Endothelial cell of umbilical vein (primary cell): ENCODE results near the gene NTMT1. TPM values are rescaled to one million over a fixed set of nuclear protein-coding genes. Genes with fewer than 3 reads are reported as not detected.

Experiments
- BruUV-seq: library from RNA; stranded (reverse); fragments of 400-500 nt; replicated peaks from 2 replicates; lab custom pipeline; 2021; lab: Mats Ljungman, UMichigan
- CTCF ChIA-PET: fragments of 300-600, 350-600 bp; sonication (Branson Sonifier 250); formaldehyde crosslinking; loops from one replicate; lab custom pipeline; 2021; ENCODE audit warnings: antibody characterized with exemption, inconsistent platforms; lab: Charles Lee
- POLR2A ChIA-PET: fragments of 300-600, 350-600 bp; sonication (Branson Sonifier 250); formaldehyde crosslinking; loops from one replicate; lab custom pipeline; 2021; ENCODE audit warnings: antibody characterized with exemption, inconsistent platforms; lab: Charles Lee
- DNase-seq: peaks from one replicate; pipeline ENCODE4 v3.0.0-alpha.2; 2011; ENCODE audit warnings: low read depth, low spot score
- FAIRE-seq: peaks from 2 replicates; lab custom pipeline; 2011; peaks lifted over from hg19 to GRCh38; lab: Jason Lieb, UNC
- H2AFZ ChIP-seq: 2 replicates; pipeline ENCODE4 v1.6.0; 2012; ENCODE audit warnings: low read depth, low read length, control low read depth, inconsistent platforms
- H3K27ac ChIP-seq: 2 replicates; pipeline ENCODE4 v1.5.1; 2011; ENCODE audit warnings: low read depth, mild to moderate bottlenecking, control low read depth, low read length, moderate library complexity; ENCODE audit not compliant: insufficient read depth
- H3K27me3 ChIP-seq, 2 experiments: 2 replicates each; pipeline versions ENCODE4 v1.6.0 to v1.6.1; 2011; ENCODE audit warnings: low read length in 2 of 2, mixed read lengths in 1 of 2; ENCODE audit not compliant: control insufficient read depth in 2 of 2, insufficient read depth in 2 of 2
- H3K36me3 ChIP-seq, 2 experiments: 2 replicates in 1 of 2; 3 replicates in 1 of 2; pipeline ENCODE4 v1.5.1; 2011; ENCODE audit warnings: low read length in 2 of 2, mild to moderate bottlenecking in 1 of 2, moderate library complexity in 1 of 2; ENCODE audit not compliant: control insufficient read depth in 2 of 2, insufficient read depth in 2 of 2; ENCODE audit errors: extremely low read depth in 1 of 2
- H3K4me1 ChIP-seq: 3 replicates; pipeline ENCODE4 v1.5.1; 2011; ENCODE audit warnings: mild to moderate bottlenecking, low read length; ENCODE audit not compliant: control insufficient read depth, insufficient read depth; ENCODE audit errors: extremely low read depth
- H3K4me2 ChIP-seq: 2 replicates; pipeline ENCODE4 v1.6.1; 2011; ENCODE audit warnings: low read length, control low read depth, mixed read lengths; ENCODE audit not compliant: insufficient read depth
- H3K4me3 ChIP-seq, 3 experiments: fragments of 200-600 bp in 1 of 3; sonication (generic), shearing (Covaris generic) in 1 of 3; replicated peaks in 1 of 3; 2 replicates each; pipeline ENCODE4 v1.5.1; 2011 to 2016; ENCODE audit warnings: control low read depth in 3 of 3, low read length in 3 of 3, mild to moderate bottlenecking in 2 of 3, inconsistent platforms in 1 of 3, low read depth in 1 of 3, moderate library complexity in 1 of 3; ENCODE audit not compliant: insufficient read depth in 1 of 3
- H3K79me2 ChIP-seq: 2 replicates; pipeline ENCODE4 v1.6.0; 2012; ENCODE audit warnings: low read length, inconsistent platforms; ENCODE audit not compliant: control insufficient read depth, insufficient read depth
- H3K9ac ChIP-seq: replicated peaks from 2 replicates; pipeline ENCODE3; 2011; ENCODE audit warnings: low read length, control low read depth; ENCODE audit not compliant: insufficient read depth; ENCODE audit errors: extremely low read depth
- H3K9me1 ChIP-seq: replicated peaks from 3 replicates; pipeline ENCODE4 v1.6.0; 2011; ENCODE audit warnings: mild to moderate bottlenecking, low read length; ENCODE audit not compliant: control insufficient read depth, insufficient read depth; ENCODE audit errors: extremely low read depth
- H3K9me3 ChIP-seq: replicated peaks from 2 replicates; pipeline ENCODE4 v1.5.1; 2012; ENCODE audit warnings: low read length, inconsistent platforms; ENCODE audit not compliant: control insufficient read depth, insufficient read depth
- H4K20me1 ChIP-seq: replicated peaks from 2 replicates; pipeline ENCODE3; 2011; ENCODE audit warnings: mild to moderate bottlenecking, low read length; ENCODE audit not compliant: control insufficient read depth, insufficient read depth; ENCODE audit errors: extremely low read depth
- CTCF ChIP-seq, 2 donors: IDR thresholded peaks; 1 replicate in 1 of 2; 2 replicates in 1 of 2; pipeline ENCODE4 v1.5.1; 2011; ENCODE audit warnings: low read length in 2 of 2, mild to moderate bottlenecking in 2 of 2, moderate library complexity in 2 of 2, control low read depth in 1 of 2, inconsistent platforms in 1 of 2, low read depth in 1 of 2; ENCODE audit not compliant: insufficient read depth in 1 of 2; ENCODE audit errors: extremely low read depth in 1 of 2
- EZH2 ChIP-seq: IDR thresholded peaks from 2 replicates; pipeline ENCODE4 v1.6.1; 2012; ENCODE audit warnings: borderline replicate concordance, low read depth, mild to moderate bottlenecking, moderate library complexity, low read length, inconsistent platforms; ENCODE audit not compliant: severe bottlenecking
- FOS ChIP-seq: IDR thresholded peaks from 2 replicates; pipeline ENCODE4 v1.6.1; 2011; ENCODE audit warnings: mild to moderate bottlenecking, low read length, moderate library complexity, borderline replicate concordance; ENCODE audit not compliant: insufficient read depth
- GATA2 ChIP-seq: IDR thresholded peaks from 2 replicates; pipeline ENCODE4 v1.7.0; 2011; ENCODE audit warnings: low read depth, mild to moderate bottlenecking, moderate library complexity, mixed read lengths, low read length; ENCODE audit not compliant: insufficient read length, insufficient read depth
- JUN ChIP-seq: IDR thresholded peaks from 2 replicates; pipeline ENCODE4 v1.6.1; 2011; ENCODE audit warnings: borderline replicate concordance, low read depth; ENCODE audit not compliant: insufficient read length, insufficient read depth
- MAX ChIP-seq: IDR thresholded peaks from 2 replicates; pipeline ENCODE4 v1.6.1; 2011; ENCODE audit not compliant: insufficient read depth, insufficient read length
- POLR2AphosphoS5 ChIP-seq: IDR thresholded peaks from 2 replicates; pipeline ENCODE4 v1.6.1; 2012; ENCODE audit warnings: low read depth, mild to moderate bottlenecking, control low read depth, low read length, moderate library complexity; ENCODE audit not compliant: insufficient read depth
- dilution Hi-C: fragments of 300-500 bp; cut with MboI; formaldehyde crosslinking; loops from one replicate; pipeline ENCODE4 v1.15.0; 2019; ENCODE audit warnings: low sequenced_read_pairs; ENCODE audit not compliant: extremely low pct_ligation_motif_present
- intact Hi-C: fragments of 100-400 bp; cut with micrococcal nuclease; formaldehyde crosslinking; loops from one replicate; pipeline ENCODE4 v1.10.0; 2022
- polyA plus RNA-seq, 4 experiments: library from polyadenylated mRNA; depleted of rRNA in 3 of 4; stranded (reverse) in 3 of 4; unstranded in 1 of 4; fragments of >200 nt; gene quantifications; 2 replicates each; pipeline versions ENCODE4 v1.2.1 to v1.2.3, GENCODE V29; 2011 to 2012; ENCODE audit warnings: missing spikeins in 1 of 4
- total RNA-seq: library from RNA; stranded (reverse); gene quantifications from 2 replicates; pipeline ENCODE4 v1.2.3, GENCODE V29; 2021

NTMT1 gene
- total and polyA plus RNA-seq, 2 donors (not counting 3 experiments of a cell fraction or from before 2014, with no cell fraction given) = 47.6 to 58.3 TPM

GRCh38 chr9:129678844-129679243 lies 52.9 kb downstream of the NTMT1 start:
- no peak for TF ChIP-seq MAX
- TF ChIP-seq FOS = no peak
- TF ChIP-seq EZH2 = no peak
- TF ChIP-seq POLR2AphosphoS5 = no peak
- TF ChIP-seq CTCF (IDR thresholded peaks at IDR 0.05; ENCODE audit: extremely low read depth in 1 of 2, insufficient read depth in 1 of 2, low read depth in 1 of 2, low read length in 2 of 2) = no peak
- TF ChIP-seq JUN = no peak
- TF ChIP-seq GATA2 = no peak
- Histone ChIP-seq H3K9me1 (no peaks in the 10 kb centered on the region), H4K20me1 (no peaks in the 10 kb centered on the region), H3K4me3 (no peak overlapping the region), H3K4me1 (no peaks in the 10 kb centered on the region), H3K9me3 (no peaks in the 10 kb centered on the region), H3K27me3 (peaks cover 0 to 1% of the 10 kb centered on the region in 2 experiments), H3K9ac (no peak overlapping the region), H2AFZ (no peak overlapping the region), H3K36me3 (no peaks in the 10 kb centered on the region), H3K4me2 (no peak overlapping the region), H3K79me2 (no peaks in the 10 kb centered on the region), H3K27ac (no peak overlapping the region)
- no TSS peak for BruUV-seq
- POLR2A ChIA-PET = no interaction called here
- FAIRE-seq (no peak), DNase-seq (no peak)
- CTCF ChIA-PET = no interaction called here
- intact Hi-C loops = no loop called here
- dilution Hi-C loops = no loop called here
